ENCODE data around the gene TAT. TPM values are rescaled to one million over a fixed set of nuclear protein-coding genes. Genes with fewer than 3 reads are reported as not detected.
A peak's percentile ranks its signal among the peaks of the same experiment; 100 is the strongest.

Gene TAT
- total RNA-seq, 1 experiment from 2014 or later = not detected

- DNase-seq (ENCODE audit: unreplicated experiment) = no peak
- intact Hi-C loops (cut with micrococcal nuclease) = no loop called here
- H3K36me3 Mint-ChIP-seq (ENCODE audit: insufficient read depth, unreplicated experiment) = no peaks in the 10 kb centered on the region
- no TSS peak for BruUV-seq (replicated peaks)
- no peak overlapping the region for H3K4me3 Mint-ChIP-seq (ENCODE audit: unreplicated experiment)
- no peaks in the 10 kb centered on the region for H3K9me3 Mint-ChIP-seq (ENCODE audit: unreplicated experiment)
- ChIA-PET POLR2A (interaction anchor here (1.0 kb wide), 1 partner anchor 31 kb away, joined by 3 read pairs; the partner anchor contains the start of gene CHST4), CTCF (interaction anchor here (0.8 kb wide), 1 partner anchor 54 kb away, joined by 4 read pairs; no protein-coding TSS in a partner anchor)
- H3K4me1 Mint-ChIP-seq (ENCODE audit: insufficient read depth, unreplicated experiment) = peaks cover 11% of the 10 kb centered on the region
- peaks cover 38% of the 10 kb centered on the region for H3K27me3 Mint-ChIP-seq (ENCODE audit: insufficient read depth, unreplicated experiment)
- TF ChIP-seq CTCF (IDR thresholded peaks at IDR 0.05; ENCODE audit: unreplicated experiment) = no peak
- H3K27ac Mint-ChIP-seq (ENCODE audit: low read depth, unreplicated experiment) = no peak overlapping the region
These were observed 19.6 kb downstream of the TAT start for GRCh38 chr16:71557299-71557698.

- no peak overlapping the region for H3K4me3 Mint-ChIP-seq (ENCODE audit: unreplicated experiment)
- BruUV-seq (replicated peaks) = no TSS peak
These were observed 21.5 kb downstream of the TAT start for GRCh38 chr16:71555230-71555891.

GRCh38 chr16:71552698-71553503 lies 24.0 kb downstream of the TAT start:
- no peaks in the 10 kb centered on the region for H3K36me3 Mint-ChIP-seq (ENCODE audit: insufficient read depth, unreplicated experiment)
- peaks cover 36% of the 10 kb centered on the region for H3K27me3 Mint-ChIP-seq (ENCODE audit: insufficient read depth, unreplicated experiment)
- ChIA-PET POLR2A (interaction anchor here (0.9 kb wide), 1 partner anchor 58 kb away, joined by 3 read pairs; no protein-coding TSS in a partner anchor), CTCF (interaction anchor here (1.1 to 1.6 kb wide), 4 partner anchors 11 to 59 kb away, joined by 3 to 8 read pairs (median 6); no protein-coding TSS in a partner anchor)
- H3K9me3 Mint-ChIP-seq (ENCODE audit: unreplicated experiment) = no peaks in the 10 kb centered on the region
- no peak overlapping the region for H3K4me3 Mint-ChIP-seq (ENCODE audit: unreplicated experiment)
- intact Hi-C loops (cut with micrococcal nuclease) = no loop called here
- no peak overlapping the region for H3K27ac Mint-ChIP-seq (ENCODE audit: low read depth, unreplicated experiment)
- H3K4me1 Mint-ChIP-seq (ENCODE audit: insufficient read depth, unreplicated experiment) = peaks cover 11% of the 10 kb centered on the region
- BruUV-seq (replicated peaks) = no TSS peak
- TF ChIP-seq CTCF (IDR thresholded peaks at IDR 0.05; ENCODE audit: unreplicated experiment) = no peak
- DNase-seq (ENCODE audit: unreplicated experiment) = peak; percentile 30

More at GRCh38 chr16:71555230-71555891, 21.5 kb downstream of the TAT start:
- intact Hi-C loops (cut with micrococcal nuclease) = no loop called here
- TF ChIP-seq CTCF (IDR thresholded peaks at IDR 0.05; ENCODE audit: unreplicated experiment) = no peak
- H3K27me3 Mint-ChIP-seq (ENCODE audit: insufficient read depth, unreplicated experiment) = peaks cover 54% of the 10 kb centered on the region
- no peaks in the 10 kb centered on the region for H3K36me3 Mint-ChIP-seq (ENCODE audit: insufficient read depth, unreplicated experiment)
- POLR2A ChIA-PET = interaction anchor here (1.2 to 1.4 kb wide), 2 partner anchors 10 to 21 kb away, joined by 6 to 9 read pairs; no protein-coding TSS in a partner anchor
- no peaks in the 10 kb centered on the region for H3K9me3 Mint-ChIP-seq (ENCODE audit: unreplicated experiment)
- H3K4me1 Mint-ChIP-seq (ENCODE audit: insufficient read depth, unreplicated experiment) = peaks cover 11% of the 10 kb centered on the region
- DNase-seq (ENCODE audit: unreplicated experiment) = peak; percentile 42
- CTCF ChIA-PET = interaction anchor here (0.6 to 2.0 kb wide), 8 partner anchors 12 to 778 kb away, joined by 3 to 11 read pairs (median 4); no protein-coding TSS in a partner anchor
- no peak overlapping the region for H3K27ac Mint-ChIP-seq (ENCODE audit: low read depth, unreplicated experiment)

- Mint-ChIP-seq H3K4me3 (ENCODE audit: unreplicated experiment) (no peak overlapping the region), H3K4me1 (ENCODE audit: insufficient read depth, unreplicated experiment) (no peaks in the 10 kb centered on the region), H3K27me3 (ENCODE audit: insufficient read depth, unreplicated experiment) (peaks cover 15% of the 10 kb centered on the region), H3K27ac (ENCODE audit: low read depth, unreplicated experiment) (no peak overlapping the region), H3K36me3 (ENCODE audit: insufficient read depth, unreplicated experiment) (no peaks in the 10 kb centered on the region), H3K9me3 (ENCODE audit: unreplicated experiment) (no peaks in the 10 kb centered on the region)
- intact Hi-C loops (cut with micrococcal nuclease) = no loop called here
- TF ChIP-seq CTCF (IDR thresholded peaks at IDR 0.05; ENCODE audit: unreplicated experiment) = no peak
- BruUV-seq (replicated peaks) = no TSS peak
- DNase-seq (ENCODE audit: unreplicated experiment) = no peak
- ChIA-PET POLR2A (interaction anchor here (0.6 kb wide), 1 partner anchor 21 kb away, joined by 3 read pairs; the partner anchor contains the start of gene CHST4), CTCF (interaction anchor here (0.8 to 1.4 kb wide), 3 partner anchors 10 to 133 kb away, joined by 4 read pairs; no protein-coding TSS in a partner anchor)
These were observed 29.7 kb downstream of the TAT start for GRCh38 chr16:71547168-71547567.

Measured in MCF 10A (cell line).